Neural cell (in vitro differentiated cells): ENCODE results near the gene XIAP. TPM values are rescaled to one million over a fixed set of nuclear protein-coding genes. Genes with fewer than 3 reads are reported as not detected.

Source experiments
- H2AFZ ChIP-seq: fragments of 200-600, 300-800 bp; sonication (generic), shearing (Covaris generic); 2 replicates; pipeline ENCODE4 v1.6.0; 2014; ENCODE audit warnings: low read depth, mild to moderate bottlenecking, antibody characterized with exemption, low read length, moderate library complexity
- H3F3A ChIP-seq: fragments of 200-600 bp; shearing (Covaris generic); 2 replicates; pipeline ENCODE4 v1.6.1; 2016; ENCODE audit warnings: mild to moderate bottlenecking, moderate library complexity, mixed read lengths, antibody characterized with exemption, low read length; ENCODE audit not compliant: insufficient read depth, poor library complexity, severe bottlenecking
- H3K27ac ChIP-seq: fragments of 200-600, 300-800 bp; sonication (generic), shearing (Covaris generic); 2 replicates; pipeline ENCODE4 v1.5.1; 2014; ENCODE audit warnings: mild to moderate bottlenecking, low read length, moderate library complexity
- H3K27me3 ChIP-seq: fragments of 300-800, 200-600 bp; sonication (generic), shearing (Covaris generic); 2 replicates; pipeline ENCODE4 v1.6.0; 2014; ENCODE audit warnings: mild to moderate bottlenecking, low read depth, low read length, moderate library complexity; ENCODE audit not compliant: insufficient read depth
- H3K36me3 ChIP-seq: fragments of 300-800, 200-600 bp; sonication (generic), shearing (Covaris generic); 2 replicates; pipeline ENCODE4 v1.5.1; 2014; ENCODE audit warnings: mild to moderate bottlenecking, antibody characterized with exemption, low read length, moderate library complexity; ENCODE audit not compliant: insufficient read depth
- H3K4me2 ChIP-seq: fragments of 300-800, 200-600 bp; sonication (generic), shearing (Covaris generic); 2 replicates; pipeline ENCODE4 v1.6.0; 2014; ENCODE audit warnings: mild to moderate bottlenecking, low read length
- H3K4me3 ChIP-seq: fragments of 300-800, 200-600 bp; sonication (generic), shearing (Covaris generic); 2 replicates; pipeline ENCODE4 v1.5.1; 2014; ENCODE audit warnings: mild to moderate bottlenecking, low read length, moderate library complexity
- H3K79me2 ChIP-seq: fragments of 200-600 bp; shearing (Covaris generic); replicated peaks from 2 replicates; pipeline ENCODE4 v1.6.0; 2014; ENCODE audit warnings: mild to moderate bottlenecking, low read length, moderate library complexity; ENCODE audit not compliant: insufficient read depth
- H3K9ac ChIP-seq: fragments of 300-800, 200-600 bp; sonication (generic), shearing (Covaris generic); 2 replicates; pipeline ENCODE4 v1.6.1; 2016; ENCODE audit warnings: mild to moderate bottlenecking, low read length, mixed read lengths
- H3K9me2 ChIP-seq: fragments of 200-600 bp; shearing (Covaris generic); 2 replicates; pipeline ENCODE4 v1.6.1; 2016; ENCODE audit warnings: mild to moderate bottlenecking, low read length, mixed read lengths; ENCODE audit not compliant: insufficient read depth
- H3K9me3 ChIP-seq: fragments of 200-600, 300-800 bp; sonication (generic), shearing (Covaris generic); 2 replicates; pipeline ENCODE4 v1.6.1; 2016; ENCODE audit warnings: mild to moderate bottlenecking, mixed run types, low read length, moderate library complexity, mixed read lengths
- H4K20me1 ChIP-seq: fragments of 200-600 bp; shearing (Covaris generic); 2 replicates; pipeline ENCODE4 v1.6.1; 2016; ENCODE audit warnings: mild to moderate bottlenecking, mixed run types; ENCODE audit not compliant: insufficient read depth
- EP300 ChIP-seq: fragments of 450-650 bp; conservative IDR thresholded peaks from 2 replicates; pipeline ENCODE4 v1.6.1; 2014; ENCODE audit warnings: antibody characterized with exemption, mild to moderate bottlenecking, moderate library complexity; ENCODE audit not compliant: poor library complexity, severe bottlenecking
- EZH2 ChIP-seq: fragments of 200-600, 300-800 bp; shearing (Covaris generic), sonication (generic); IDR thresholded peaks from 2 replicates; pipeline ENCODE4 v1.6.1; 2014; ENCODE audit warnings: antibody characterized with exemption, low read length, borderline replicate concordance, mild to moderate bottlenecking; ENCODE audit not compliant: insufficient read depth, poor library complexity, severe bottlenecking
- MXI1 ChIP-seq: fragments of 450-650 bp; conservative IDR thresholded peaks from 2 replicates; pipeline ENCODE4 v1.6.1; 2014; ENCODE audit warnings: antibody characterized with exemption, mild to moderate bottlenecking; ENCODE audit not compliant: poor library complexity, severe bottlenecking
- POLR2AphosphoS5 ChIP-seq: IDR thresholded peaks from 2 replicates; pipeline ENCODE4 v1.6.1; 2012
- RAD21 ChIP-seq: fragments of 450-650 bp; conservative IDR thresholded peaks from 2 replicates; pipeline ENCODE4 v1.6.1; 2014; ENCODE audit warnings: antibody characterized with exemption, mild to moderate bottlenecking, moderate library complexity
- REST ChIP-seq: IDR thresholded peaks from 2 replicates; pipeline ENCODE4 v1.6.1; 2012; ENCODE audit warnings: borderline replicate concordance
- SMC3 ChIP-seq: fragments of 450-650 bp; conservative IDR thresholded peaks from 2 replicates; pipeline ENCODE4 v1.6.1; 2014; ENCODE audit warnings: antibody characterized with exemption, mild to moderate bottlenecking, moderate library complexity; ENCODE audit not compliant: poor library complexity
- TAF1 ChIP-seq: IDR thresholded peaks from 2 replicates; pipeline ENCODE4 v1.6.1; 2012; ENCODE audit warnings: low read depth
- polyA plus RNA-seq: library from polyadenylated mRNA; depleted of rRNA; stranded (reverse); fragments of >200 nt; gene quantifications from 2 replicates; pipeline ENCODE4 v1.2.3, GENCODE V29; 2014
- TF ChIP-seq, protein P1 (sequence below): fragments of 450-650 bp; IDR thresholded peaks from 2 replicates; pipeline ENCODE4 v1.5.1; 2014; ENCODE audit warnings: antibody characterized with exemption, mild to moderate bottlenecking, moderate library complexity; ENCODE audit not compliant: poor library complexity, severe bottlenecking

Gene XIAP
- polyA plus RNA-seq, 1 donor from 2014 or later, result 26.6 TPM

GRCh38 chrX:123906557-123907316 lies 46.9 kb downstream of the XIAP start:
- Histone ChIP-seq H3K79me2 (no peaks in the 10 kb centered on the region), H3K36me3 (no peaks in the 10 kb centered on the region), H2AFZ (no peak overlapping the region), H3K4me2 (no peak overlapping the region), H3K27ac (no peak overlapping the region), H3K9me3 (no peaks in the 10 kb centered on the region), H3F3A (no peaks in the 10 kb centered on the region), H3K27me3 (no peaks in the 10 kb centered on the region), H3K9ac (no peak overlapping the region), H4K20me1 (no peaks in the 10 kb centered on the region), H3K9me2 (no peaks in the 10 kb centered on the region), H3K4me3 (no peak overlapping the region)
- no peak for TF ChIP-seq RAD21
- no peak for TF ChIP-seq EP300
- TF ChIP-seq, protein P1, sequence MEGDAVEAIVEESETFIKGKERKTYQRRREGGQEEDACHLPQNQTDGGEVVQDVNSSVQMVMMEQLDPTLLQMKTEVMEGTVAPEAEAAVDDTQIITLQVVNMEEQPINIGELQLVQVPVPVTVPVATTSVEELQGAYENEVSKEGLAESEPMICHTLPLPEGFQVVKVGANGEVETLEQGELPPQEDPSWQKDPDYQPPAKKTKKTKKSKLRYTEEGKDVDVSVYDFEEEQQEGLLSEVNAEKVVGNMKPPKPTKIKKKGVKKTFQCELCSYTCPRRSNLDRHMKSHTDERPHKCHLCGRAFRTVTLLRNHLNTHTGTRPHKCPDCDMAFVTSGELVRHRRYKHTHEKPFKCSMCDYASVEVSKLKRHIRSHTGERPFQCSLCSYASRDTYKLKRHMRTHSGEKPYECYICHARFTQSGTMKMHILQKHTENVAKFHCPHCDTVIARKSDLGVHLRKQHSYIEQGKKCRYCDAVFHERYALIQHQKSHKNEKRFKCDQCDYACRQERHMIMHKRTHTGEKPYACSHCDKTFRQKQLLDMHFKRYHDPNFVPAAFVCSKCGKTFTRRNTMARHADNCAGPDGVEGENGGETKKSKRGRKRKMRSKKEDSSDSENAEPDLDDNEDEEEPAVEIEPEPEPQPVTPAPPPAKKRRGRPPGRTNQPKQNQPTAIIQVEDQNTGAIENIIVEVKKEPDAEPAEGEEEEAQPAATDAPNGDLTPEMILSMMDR, result no peak
- no peak for TF ChIP-seq SMC3
- no peak for TF ChIP-seq TAF1
- no peak for TF ChIP-seq MXI1

- Histone ChIP-seq H3K4me3 (no peak overlapping the region), H4K20me1 (no peaks in the 10 kb centered on the region), H2AFZ (no peak overlapping the region), H3K9ac (no peak overlapping the region), H3K79me2 (no peaks in the 10 kb centered on the region), H3K27me3 (no peaks in the 10 kb centered on the region), H3K9me2 (no peaks in the 10 kb centered on the region), H3K4me2 (no peak overlapping the region), H3F3A (no peaks in the 10 kb centered on the region), H3K36me3 (no peaks in the 10 kb centered on the region), H3K9me3 (no peaks in the 10 kb centered on the region), H3K27ac (no peak overlapping the region)
- no peak for TF ChIP-seq MXI1
- no peak for TF ChIP-seq EP300
- no peak for TF ChIP-seq POLR2AphosphoS5
- no peak for TF ChIP-seq SMC3
- no peak for TF ChIP-seq TAF1
- no peak for TF ChIP-seq EZH2
- no peak for TF ChIP-seq RAD21
- TF ChIP-seq REST, result no peak
- TF ChIP-seq, protein P1, result no peak
Measured at GRCh38 chrX:123909523-123909922, 49.7 kb downstream of the XIAP start.
